HCT116 (cell line): ENCODE measurements around the gene CTSZ. TPM values are rescaled to one million over a fixed set of nuclear protein-coding genes. Genes with fewer than 3 reads are reported as not detected.
A peak's percentile ranks its signal among the peaks of the same experiment; 100 is the strongest.

Source experiments
- ATAC-seq: fragments of 200-7000 bp; cut with Tn5 transposase; 2 replicates; pipeline ENCODE4 v1.9.1; 2020; ENCODE audit warnings: mild to moderate bottlenecking, moderate library complexity
- BruUV-seq: library from RNA; stranded (reverse); fragments of 400-500 nt; replicated peaks from 2 replicates; lab custom pipeline; 2021; lab: Mats Ljungman, UMichigan
- CTCF ChIA-PET: fragments of 300-600 bp; sonication (Branson Sonifier 250); formaldehyde crosslinking; loops from one replicate; lab custom pipeline; 2021; ENCODE audit warnings: antibody characterized with exemption; lab: Charles Lee
- POLR2A ChIA-PET: fragments of 300-600, 350-600 bp; sonication (Branson Sonifier 250); formaldehyde crosslinking; loops from one replicate; lab custom pipeline; 2021; ENCODE audit warnings: antibody characterized with exemption; lab: Charles Lee
- RAD21 ChIA-PET, 2 experiments: fragments of 300-600 bp; sonication (Branson Sonifier 250); formaldehyde crosslinking; loops; one replicate each; lab custom pipeline; 2023; ENCODE audit warnings: low total read pairs in 2 of 2; ENCODE audit not compliant: uncharacterized antibody in 2 of 2, unreplicated experiment in 2 of 2, low non-redundant PET in 1 of 2; lab: Charles Lee
- DNase-seq: peaks from one replicate; pipeline ENCODE4 v3.0.0-alpha.2; 2010; ENCODE audit warnings: low read depth, low spot score
- H2AFZ ChIP-seq: fragments of 200-600 bp; shearing (Covaris generic), sonication (generic); 2 replicates; pipeline ENCODE4 v1.6.1; 2017; ENCODE audit warnings: low read depth, mixed run types, mixed read lengths, antibody characterized with exemption, low read length; ENCODE audit not compliant: poor library complexity, severe bottlenecking
- H3K27ac ChIP-seq: 2 replicates; pipeline ENCODE4 v1.5.1; 2012; ENCODE audit warnings: low read depth, low read length
- H3K27me3 ChIP-seq: fragments of 200-600 bp; sonication (generic); 2 replicates; pipeline ENCODE4 v1.6.1; 2016; ENCODE audit warnings: mixed run types, low read length, mixed read lengths; ENCODE audit not compliant: insufficient read depth
- H3K36me3 ChIP-seq, 2 experiments: fragments of 200-500 bp in 1 of 2; fragments of 200-600 bp in 1 of 2; sonication (Bioruptor generic) in 1 of 2; sonication (generic) in 1 of 2; 2 replicates each; pipeline versions ENCODE4 v1.5.1 to v1.6.1; 2014 to 2016; ENCODE audit warnings: low read length in 2 of 2, inconsistent platforms in 1 of 2, mixed read lengths in 1 of 2, mixed run types in 1 of 2; ENCODE audit not compliant: insufficient read depth in 2 of 2, control insufficient read depth in 1 of 2
- H3K4me1 ChIP-seq, 2 experiments: fragments of 200-600 bp in 1 of 2; sonication (generic) in 1 of 2; 2 replicates each; pipeline versions ENCODE4 v1.5.1 to v1.6.1; 2012 to 2017; ENCODE audit warnings: low read length in 2 of 2, inconsistent platforms in 1 of 2, mild to moderate bottlenecking in 1 of 2, mixed read lengths in 1 of 2, mixed run types in 1 of 2, moderate library complexity in 1 of 2; ENCODE audit not compliant: insufficient read depth in 2 of 2, control insufficient read depth in 1 of 2
- H3K4me2 ChIP-seq: fragments of 200-600 bp; sonication (generic); 2 replicates; pipeline ENCODE4 v1.6.1; 2017; ENCODE audit warnings: mixed run types, low read length, mixed read lengths
- H3K4me3 ChIP-seq, 2 experiments: fragments of 200-600 bp in 1 of 2; sonication (generic) in 1 of 2; replicated peaks in 1 of 2; 2 replicates each; pipeline ENCODE4 v1.5.1; 2011 to 2016; ENCODE audit warnings: low read length in 2 of 2, control low read depth in 1 of 2, low read depth in 1 of 2, mild to moderate bottlenecking in 1 of 2, mixed read lengths in 1 of 2, mixed run types in 1 of 2
- H3K79me2 ChIP-seq: fragments of 200-600 bp; sonication (generic); 2 replicates; pipeline ENCODE4 v1.6.1; 2017; ENCODE audit warnings: mild to moderate bottlenecking, mixed run types, low read length, moderate library complexity, mixed read lengths; ENCODE audit not compliant: insufficient read depth
- H3K9ac ChIP-seq: fragments of 200-600 bp; sonication (generic); 2 replicates; pipeline ENCODE4 v1.6.1; 2016; ENCODE audit warnings: low read length, mixed read lengths
- H3K9me2 ChIP-seq: fragments of 200-600 bp; sonication (generic), shearing (Covaris generic); 2 replicates; pipeline ENCODE4 v1.6.1; 2017; ENCODE audit warnings: mixed run types, mild to moderate bottlenecking, moderate library complexity; ENCODE audit not compliant: insufficient read depth
- H3K9me3 ChIP-seq, 2 experiments: fragments of 200-500 bp in 1 of 2; fragments of 200-600 bp in 1 of 2; sonication (Bioruptor generic) in 1 of 2; sonication (generic) in 1 of 2; 2 replicates each; pipeline ENCODE4 v1.6.1; 2014 to 2017; ENCODE audit warnings: low read length in 2 of 2, mixed read lengths in 2 of 2, inconsistent platforms in 1 of 2, low read depth in 1 of 2, mild to moderate bottlenecking in 1 of 2, mixed run types in 1 of 2, moderate library complexity in 1 of 2; ENCODE audit not compliant: control insufficient read depth in 1 of 2, insufficient read depth in 1 of 2
- H4K20me1 ChIP-seq: fragments of 200-600 bp; sonication (generic), shearing (Covaris generic); 2 replicates; pipeline ENCODE4 v1.6.1; 2017; ENCODE audit warnings: mixed run types, mild to moderate bottlenecking, moderate library complexity; ENCODE audit not compliant: insufficient read depth
- ATF3 ChIP-seq: IDR thresholded peaks from 2 replicates; pipeline ENCODE4 v1.6.1; 2012
- CBX3 ChIP-seq: IDR thresholded peaks from 2 replicates; pipeline ENCODE4 v1.6.1; 2012; ENCODE audit warnings: low read depth
- CTCF ChIP-seq, 3 experiments: fragments of 200-600 bp in 1 of 3; sonication (generic) in 1 of 3; IDR thresholded peaks in 2 of 3; conservative IDR thresholded peaks in 1 of 3; 2 replicates each; pipeline ENCODE4 v1.5.1; 2012 to 2017; ENCODE audit warnings: low read depth in 2 of 3, low read length in 2 of 3, antibody characterized with exemption in 1 of 3, borderline replicate concordance in 1 of 3, control low read depth in 1 of 3, mild to moderate bottlenecking in 1 of 3, mixed read lengths in 1 of 3, mixed run types in 1 of 3, moderate library complexity in 1 of 3; ENCODE audit not compliant: insufficient read depth in 1 of 3
- EGR1 ChIP-seq: IDR thresholded peaks from 2 replicates; pipeline ENCODE4 v1.6.1; 2012; ENCODE audit warnings: low read depth
- ELF1 ChIP-seq: IDR thresholded peaks from 2 replicates; pipeline ENCODE4 v1.6.1; 2012; ENCODE audit warnings: low read depth, borderline replicate concordance
- EZH2 ChIP-seq: fragments of 200-600 bp; sonication (generic); IDR thresholded peaks from 2 replicates; pipeline ENCODE4 v1.6.1; 2017; ENCODE audit warnings: antibody characterized with exemption, mixed run types
- EZH2phosphoT487 ChIP-seq: fragments of 200-600 bp; IDR thresholded peaks from 2 replicates; pipeline ENCODE4 v1.6.1; 2018; ENCODE audit warnings: antibody characterized with exemption, borderline replicate concordance
- FOSL1 ChIP-seq: IDR thresholded peaks from 2 replicates; pipeline ENCODE4 v1.6.1; 2012; ENCODE audit warnings: low read depth
- MAX ChIP-seq: IDR thresholded peaks from 2 replicates; pipeline ENCODE4 v1.6.1; 2012
- POLR2A ChIP-seq: IDR thresholded peaks from 2 replicates; pipeline ENCODE4 v1.7.0; 2011; ENCODE audit warnings: borderline replicate concordance; ENCODE audit not compliant: insufficient read depth, insufficient read length; ENCODE audit errors: extremely low read depth
- RAD21 ChIP-seq: IDR thresholded peaks from 2 replicates; pipeline ENCODE4 v1.6.1; 2012; ENCODE audit warnings: low read depth, mild to moderate bottlenecking
- SP1 ChIP-seq: IDR thresholded peaks from 2 replicates; pipeline ENCODE4 v1.6.1; 2012; ENCODE audit warnings: low read depth
- YY1 ChIP-seq: IDR thresholded peaks from 2 replicates; pipeline ENCODE4 v1.6.1; 2011; ENCODE audit warnings: low read length, low read depth, moderate library complexity, mild to moderate bottlenecking; ENCODE audit not compliant: insufficient replicate concordance; ENCODE audit errors: extremely low read depth
- ZBTB33 ChIP-seq: IDR thresholded peaks from 2 replicates; pipeline ENCODE4 v1.6.1; 2011; ENCODE audit warnings: mild to moderate bottlenecking, low read length, moderate library complexity; ENCODE audit not compliant: insufficient replicate concordance; ENCODE audit errors: extremely low read depth
- ZFX ChIP-seq: fragments of 450-650 bp; IDR thresholded peaks from 2 replicates; pipeline ENCODE4 v1.6.1; 2017
- ZNF274 ChIP-seq: fragments of 200-500 bp; sonication (Bioruptor generic); IDR thresholded peaks from 2 replicates; pipeline ENCODE4 v1.6.1; 2014; ENCODE audit warnings: mild to moderate bottlenecking, low read depth, low read length, inconsistent platforms
- intact Hi-C: fragments of 100-400 bp; cut with micrococcal nuclease; formaldehyde crosslinking; loops from 2 replicates; pipeline ENCODE4 v1.10.0; 2022
- total RNA-seq: library from RNA; stranded (reverse); gene quantifications from one replicate; pipeline ENCODE4 v1.2.1, GENCODE V29; 2021; ENCODE audit not compliant: unreplicated experiment

Gene CTSZ
- total RNA-seq, 1 experiment from 2014 or later = 100 TPM

GRCh38 chr20:59033616-59034165 lies 26.6 kb upstream of the CTSZ start:
- no peak for DNase-seq
- Histone ChIP-seq H3K36me3 (peaks cover 48 to 50% of the 10 kb centered on the region in 2 experiments), H3K27ac (peak overlapping the region; percentile 78; the same call in 1 of the 2 replicates), H3K9me3 (no peaks in the 10 kb centered on the region), H3K4me3 (peak overlapping the region in 1 of 2 experiments; percentile 86; a peak in 1 of 4 replicates), H3K9me2 (no peaks in the 10 kb centered on the region), H4K20me1 (peaks cover 9% of the 10 kb centered on the region; the same call in 1 of the 2 replicates), H3K4me1 (peaks cover 10 to 25% of the 10 kb centered on the region in 2 experiments), H2AFZ (no peak overlapping the region), H3K79me2 (peaks cover 70% of the 10 kb centered on the region), H3K27me3 (no peaks in the 10 kb centered on the region), H3K9ac (peak overlapping the region; percentile 66), H3K4me2 (peak overlapping the region; percentile 81; the same call in 1 of the 2 replicates)
- intact Hi-C loops = loop anchor here (5.0 to 10.0 kb wide), 2 partner anchors 51 to 139 kb away; partner anchors contain the start of gene NELFCD
- BruUV-seq = no TSS peak
- no peak for ATAC-seq
- ChIA-PET RAD21 (no interaction called here), POLR2A (no interaction called here), CTCF (interaction anchor here (0.6 to 1.9 kb wide), 2 partner anchors 9 to 54 kb away, joined by 3 to 8 read pairs; partner anchors contain the start of gene PRELID3B)
- TF ChIP-seq SP1 = no peak
- TF ChIP-seq ZNF274 = no peak
- TF ChIP-seq EZH2 = no peak
- TF ChIP-seq POLR2A = no peak
- TF ChIP-seq RAD21 = no peak
- TF ChIP-seq CBX3 = no peak
- TF ChIP-seq CTCF (IDR thresholded peaks at IDR 0.05 in 2 of 3, conservative IDR thresholded peaks at IDR 0.05 in 1 of 3; ENCODE audit: borderline replicate concordance in 1 of 3, insufficient read depth in 1 of 3, low read depth in 2 of 3, low read length in 2 of 3) = no peak
- TF ChIP-seq ELF1 = no peak
- no peak for TF ChIP-seq FOSL1
- no peak for TF ChIP-seq ZFX
- no peak for TF ChIP-seq YY1
- no peak for TF ChIP-seq ATF3
- no peak for TF ChIP-seq EZH2phosphoT487
- no peak for TF ChIP-seq ZBTB33
- TF ChIP-seq EGR1 = no peak
- TF ChIP-seq MAX = no peak
